Activated gamma-delta T cell (primary cell): ENCODE data around the gene PAX2.

Source experiments
- DNase-seq: peaks from one replicate; lab custom pipeline; 2025; lab: John Stamatoyannopoulos, UW

Gene PAX2

DNA sequence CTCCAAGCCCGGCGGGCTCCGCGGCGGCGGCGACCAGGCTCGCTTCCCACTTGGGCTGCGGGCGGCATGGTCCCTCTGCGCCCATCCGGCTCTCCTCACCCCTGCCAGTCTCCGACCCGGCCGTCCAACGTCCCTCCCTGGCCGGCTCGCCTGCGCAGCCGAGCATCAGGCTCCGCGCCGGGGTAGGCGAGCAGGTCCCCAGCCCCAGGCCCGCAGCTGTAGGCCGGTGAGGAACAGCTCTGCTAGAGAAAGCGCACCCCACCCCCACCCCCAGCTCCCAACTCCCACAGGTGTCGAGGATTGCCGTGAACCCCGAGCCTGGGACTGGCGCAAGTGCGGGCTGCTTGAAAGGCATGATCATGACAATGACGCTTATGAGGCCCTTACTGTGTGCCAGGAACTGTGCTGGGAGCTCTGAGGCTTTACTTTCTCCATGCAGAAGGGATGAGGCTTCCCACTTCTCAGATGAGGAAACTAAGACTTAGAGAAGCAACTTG, 20.8 kb upstream of the PAX2 start:
- no peak for DNase-seq

DNA sequence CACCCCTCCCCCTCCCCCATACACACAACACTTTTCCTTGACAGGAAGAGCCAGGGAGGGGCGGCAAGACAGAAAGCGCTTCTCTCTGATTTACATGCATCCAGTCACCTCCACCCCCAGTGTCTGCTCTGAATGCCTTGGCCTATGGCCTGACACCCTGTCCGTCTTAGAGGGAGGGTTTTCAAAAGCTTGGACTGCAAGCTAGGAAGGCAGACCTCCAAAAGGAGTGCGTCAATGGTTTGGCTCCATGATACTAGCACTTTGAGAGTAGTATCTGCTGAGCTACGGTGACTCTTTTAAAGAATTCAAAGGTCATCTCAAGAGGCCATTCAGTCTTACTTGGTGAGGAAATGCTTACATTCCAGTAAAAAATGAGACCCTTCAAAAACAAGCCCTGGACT, 20.3 kb upstream of the PAX2 start:
- DNase-seq, result no peak

DNA sequence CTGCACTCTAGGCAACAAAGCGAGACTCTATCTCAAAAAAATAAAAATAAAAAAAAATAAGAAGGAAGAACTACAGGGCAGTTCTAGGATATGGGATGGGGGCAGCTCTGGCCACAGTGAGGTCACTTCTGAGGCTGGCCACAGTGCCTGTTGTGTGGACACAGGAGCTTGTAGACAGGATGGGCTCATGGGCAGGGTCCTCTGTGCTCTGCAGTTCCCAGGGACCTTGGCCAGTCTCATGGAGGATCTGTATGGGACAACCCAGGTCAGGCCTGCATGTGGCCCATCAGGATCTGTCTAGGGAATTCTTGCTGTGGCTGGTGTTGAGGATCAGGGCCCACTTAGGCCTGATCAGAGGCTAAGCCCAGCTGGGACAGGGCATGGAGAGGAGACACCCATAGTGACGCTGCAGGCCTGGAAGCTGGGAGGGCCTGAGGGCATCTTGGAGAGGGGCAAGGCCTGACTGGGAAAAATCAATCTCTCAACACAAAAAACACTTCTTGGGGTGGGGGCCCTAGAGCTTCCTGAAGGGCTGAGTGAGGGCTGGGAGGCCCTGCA, 19.4 kb upstream of the PAX2 start:
- DNase-seq, result no peak

DNA sequence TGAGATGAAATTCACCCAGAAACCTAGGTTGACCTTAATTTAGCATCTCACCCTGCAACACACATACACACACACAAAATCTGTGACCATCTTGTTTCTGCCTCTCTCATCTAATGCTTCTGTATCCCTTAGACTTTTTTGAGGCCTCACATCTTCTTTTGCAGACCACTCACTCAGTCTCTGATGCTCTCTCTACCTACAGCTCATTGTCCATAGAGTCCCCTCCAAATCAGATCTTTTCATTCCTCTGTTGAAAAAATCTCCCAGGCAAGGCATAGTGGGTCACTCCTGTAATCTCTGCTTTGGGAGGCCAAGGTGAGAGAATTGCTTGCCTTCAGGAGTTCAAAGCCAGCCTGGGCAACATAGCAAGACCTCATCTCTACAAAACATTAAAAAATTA, 17.6 kb upstream of the PAX2 start:
- no peak for DNase-seq

DNA sequence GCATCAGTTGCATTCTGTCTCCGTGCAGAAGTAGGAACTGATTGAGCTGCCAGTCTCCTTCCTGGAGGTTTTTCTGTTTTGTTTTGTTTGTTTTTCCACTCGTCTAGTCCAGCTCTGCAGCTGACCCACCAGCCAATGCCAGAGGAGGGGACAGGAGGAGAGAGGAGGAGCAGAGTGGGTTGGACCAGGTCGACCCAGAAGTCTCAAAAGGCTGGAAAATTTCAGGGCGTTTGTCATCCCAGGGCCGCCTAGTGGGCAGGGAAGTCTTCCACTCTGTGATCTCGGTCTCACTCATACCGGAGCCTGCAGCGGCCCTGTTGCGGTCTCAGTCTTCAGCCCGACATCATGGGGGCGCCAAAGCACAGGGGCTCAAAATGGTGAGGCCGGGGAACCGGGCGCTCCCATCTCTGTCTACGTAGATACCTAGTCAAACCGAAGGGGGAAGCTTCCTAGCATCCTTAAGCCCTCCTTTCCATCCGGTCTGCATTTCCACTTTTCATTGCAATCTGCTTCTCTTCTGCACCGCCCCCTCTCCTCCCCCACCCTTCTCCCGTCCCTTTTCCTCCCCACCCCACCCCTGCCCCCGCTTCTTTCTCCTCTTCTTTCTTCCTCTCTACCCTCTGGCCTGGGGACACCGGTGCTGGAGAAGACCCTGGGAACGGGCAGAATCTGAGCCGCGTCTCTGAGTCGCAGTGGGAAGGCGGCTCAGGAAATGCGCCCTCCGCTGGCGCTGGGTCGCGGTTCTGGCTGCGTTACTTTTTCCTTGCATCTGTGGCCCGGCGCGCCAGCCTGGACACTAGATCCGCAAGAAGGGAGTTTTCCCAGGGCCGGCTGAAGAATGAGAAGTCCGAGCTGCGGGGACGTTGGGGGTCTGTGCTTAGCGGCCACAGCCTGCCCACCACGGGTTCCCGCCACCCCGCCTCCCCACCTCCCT, 16.2 kb upstream of the PAX2 start:
- no peak for DNase-seq

DNA sequence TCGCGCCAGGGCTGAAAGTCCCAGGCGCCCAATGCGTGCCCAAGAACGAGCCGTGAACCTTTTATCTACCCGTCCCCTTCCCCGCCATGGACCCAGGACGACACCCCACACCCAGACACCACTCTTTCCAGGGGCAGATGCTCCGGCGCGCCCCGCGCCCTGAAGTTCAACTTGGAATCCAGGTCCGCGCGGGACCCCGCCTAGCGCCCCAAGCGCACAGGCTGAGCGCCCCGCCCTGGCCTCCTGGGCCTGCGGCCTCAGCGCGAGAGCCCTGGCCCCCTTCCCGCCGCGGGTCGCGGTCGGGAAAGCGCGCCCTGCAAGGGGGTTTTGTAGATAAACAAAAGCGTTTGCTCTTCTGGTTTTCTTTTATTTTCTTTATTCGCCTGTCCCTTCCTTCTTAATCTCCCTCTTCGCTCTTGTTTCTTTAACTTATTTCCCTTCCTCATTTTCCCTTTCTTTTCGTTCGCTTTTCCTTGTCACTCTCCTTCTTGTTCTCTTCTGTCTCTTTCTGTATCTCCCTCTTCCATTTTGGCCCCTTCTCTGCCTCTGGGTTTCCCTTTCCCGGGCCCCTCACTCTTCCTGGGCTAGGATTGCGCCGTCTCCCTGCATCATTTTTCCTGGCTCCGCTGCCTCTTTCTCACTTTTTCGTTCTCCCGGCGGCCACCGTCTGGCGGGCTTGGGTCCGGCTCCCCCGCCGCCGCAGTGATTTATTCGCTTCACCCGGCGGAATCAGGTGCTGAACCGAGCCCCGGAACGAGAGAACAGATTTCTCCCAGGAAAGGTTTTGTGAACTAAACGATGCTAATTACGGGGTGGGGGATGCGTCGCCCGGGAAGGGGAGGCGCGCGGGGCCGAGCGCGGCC, 15.3 kb upstream of the PAX2 start:
- no peak for DNase-seq

DNA sequence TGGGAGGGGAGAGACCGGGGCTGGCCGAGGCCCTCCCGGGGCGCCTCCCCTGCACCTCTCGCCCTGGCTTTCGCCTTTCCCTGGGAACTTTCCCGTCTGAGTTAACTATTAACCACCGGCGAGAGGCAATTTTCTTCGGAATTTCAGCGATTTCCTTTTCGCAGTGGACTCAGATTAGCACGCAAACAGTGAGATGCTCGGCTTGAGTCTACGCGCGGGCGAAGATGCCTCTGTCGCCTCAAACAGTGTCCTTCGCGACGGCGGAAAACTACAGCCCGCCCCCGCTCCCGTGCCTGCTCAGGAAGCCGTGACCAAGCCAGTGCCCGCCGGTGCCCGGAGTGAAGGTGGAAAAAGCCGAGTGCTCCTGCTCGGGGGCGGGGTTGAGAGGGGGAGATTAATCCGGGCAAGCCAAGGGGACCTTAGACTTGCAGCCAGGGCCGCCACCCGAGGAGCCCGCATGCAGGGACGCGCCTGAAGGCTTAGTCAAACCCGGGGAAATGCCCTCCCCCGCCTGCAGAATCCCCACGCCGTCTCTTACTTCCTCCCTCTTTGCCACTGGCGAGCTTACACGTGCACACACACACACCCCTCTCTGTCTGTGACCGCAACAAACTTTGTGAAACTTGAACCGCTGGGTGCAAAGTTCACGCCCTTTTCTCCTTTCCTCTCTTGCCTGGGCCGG, 14.5 kb upstream of the PAX2 start:
- no peak for DNase-seq

DNA sequence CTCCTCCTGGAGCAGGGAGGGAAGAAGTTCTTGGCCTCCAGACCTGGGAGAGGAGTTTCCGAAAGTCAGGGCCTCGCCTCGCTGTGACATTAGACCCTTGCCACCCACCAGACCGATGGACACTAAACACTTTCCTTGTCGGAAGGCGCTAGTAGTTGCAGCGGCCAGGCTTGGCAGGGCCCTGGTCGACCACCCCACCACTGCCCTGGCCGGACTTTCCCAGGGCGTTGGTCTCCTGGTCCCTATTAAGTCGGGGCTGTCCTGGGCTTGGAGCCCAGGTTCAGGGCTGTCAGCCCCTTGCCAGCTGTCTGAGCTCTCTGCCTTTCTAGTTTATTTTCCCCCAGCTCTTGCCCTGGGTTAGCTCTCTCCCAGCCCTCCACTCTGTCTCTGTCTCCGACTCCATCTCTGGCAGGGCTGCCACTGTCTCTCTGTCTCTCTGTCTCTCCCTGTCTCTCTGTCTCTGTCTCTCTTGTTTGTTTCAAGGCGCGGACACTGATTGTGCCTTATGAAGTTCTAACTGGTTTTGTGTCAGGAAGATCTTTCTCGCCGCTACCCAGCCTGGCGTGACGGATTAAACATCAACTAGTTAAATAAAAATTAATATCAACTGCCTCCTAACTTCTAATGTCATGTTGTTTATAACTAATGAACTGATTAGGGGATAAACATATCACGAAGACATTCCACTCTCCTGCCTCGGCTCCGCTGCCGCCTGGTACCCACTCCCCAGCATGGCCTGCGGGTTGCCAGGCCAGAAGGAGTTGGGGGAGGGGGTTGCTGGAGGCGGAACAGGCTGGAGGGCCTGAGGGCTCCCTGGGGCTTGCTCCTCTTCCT, 13.8 kb upstream of the PAX2 start:
- DNase-seq, result no peak

DNA sequence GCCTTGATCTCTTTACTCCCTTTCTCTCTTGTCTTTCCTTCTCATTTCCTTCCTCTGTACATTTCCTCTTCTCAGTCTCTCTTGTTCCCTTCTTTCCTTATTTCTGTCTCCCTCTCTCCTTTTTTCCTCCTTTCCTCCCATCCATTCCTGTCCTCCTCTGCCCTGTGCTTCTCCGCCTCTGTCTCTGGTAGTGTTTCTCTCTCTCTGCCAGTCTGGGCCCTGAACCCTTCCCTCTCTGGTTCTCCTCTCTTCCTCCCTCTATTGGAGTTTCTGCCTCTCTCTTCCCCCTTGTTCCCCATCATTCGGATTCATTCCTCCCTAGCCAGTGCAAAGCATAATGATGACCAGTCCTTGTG, 13.2 kb upstream of the PAX2 start:
- DNase-seq, result no peak

DNA sequence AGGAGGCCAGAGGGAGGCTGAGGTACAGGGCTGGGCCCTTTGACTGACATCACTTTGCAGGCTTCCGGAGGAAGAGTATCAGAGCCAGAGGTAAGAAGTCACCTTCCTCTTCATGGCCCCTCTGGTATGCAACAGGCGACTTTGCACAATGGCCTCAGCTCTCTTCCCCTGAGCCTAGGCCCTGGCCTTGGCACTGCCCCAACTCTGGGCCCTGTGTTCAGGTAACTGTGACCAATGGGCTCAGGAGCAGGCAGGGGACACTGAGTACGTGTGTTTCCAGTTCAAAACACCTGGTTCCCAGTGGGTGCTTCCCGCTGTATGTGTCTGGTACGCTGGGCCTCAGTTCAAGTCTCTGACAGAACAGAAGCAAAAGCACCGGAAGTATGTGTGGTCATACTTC, 12.1 kb upstream of the PAX2 start:
- no peak for DNase-seq

DNA sequence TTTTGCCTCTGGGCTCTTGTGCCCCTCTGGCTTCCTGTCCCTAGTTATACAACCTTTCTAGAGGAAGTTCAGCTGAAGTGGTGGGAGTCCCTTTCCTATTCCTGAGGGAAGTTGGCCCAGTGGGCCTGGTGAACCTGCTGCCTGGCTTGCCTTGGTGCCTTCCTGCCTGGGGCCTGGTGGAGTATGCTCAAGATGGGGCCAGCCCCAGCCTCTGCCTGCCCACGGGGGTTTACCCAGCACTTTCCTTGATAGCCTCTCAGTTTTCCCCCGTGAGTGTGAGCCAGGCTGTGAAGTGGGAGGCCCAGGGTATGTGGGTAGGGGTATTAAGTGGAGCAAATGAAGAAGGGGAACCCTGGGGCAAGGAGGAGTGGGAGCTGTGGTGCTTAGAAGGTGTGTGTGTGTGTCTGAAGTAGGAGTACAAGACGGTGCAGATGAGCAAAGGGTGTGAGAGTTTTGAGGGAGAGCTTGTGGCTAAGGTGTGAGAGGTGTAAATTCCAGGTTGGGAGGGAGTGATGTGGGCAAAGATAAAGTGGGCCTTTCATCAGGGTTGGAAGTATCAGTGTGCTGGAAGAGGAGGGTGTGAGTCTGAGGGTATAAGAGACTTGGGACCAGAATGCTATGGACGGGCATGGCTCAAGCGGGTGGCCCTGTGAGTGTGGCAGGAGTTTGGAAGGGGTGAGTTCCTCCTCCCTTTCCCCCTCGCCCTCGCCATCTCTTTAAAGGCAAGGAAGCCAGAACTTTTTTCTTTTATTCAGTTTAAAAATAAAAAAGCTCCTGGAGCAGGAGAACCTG, 10.9 kb upstream of the PAX2 start:
- no peak for DNase-seq

DNA sequence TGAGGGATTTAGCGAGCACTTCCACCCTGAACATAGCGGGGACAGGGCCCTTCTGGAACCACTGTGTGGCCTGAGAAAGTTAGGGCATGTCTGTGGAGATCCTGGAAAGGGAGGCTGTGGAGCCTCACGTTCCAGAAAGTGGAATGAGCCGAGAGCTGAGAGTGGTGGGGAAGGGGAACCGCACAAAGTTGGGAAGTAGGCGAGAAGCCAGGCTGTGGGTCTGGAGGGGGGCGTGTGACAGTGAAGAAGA, 10.4 kb upstream of the PAX2 start:
- no peak for DNase-seq

DNA sequence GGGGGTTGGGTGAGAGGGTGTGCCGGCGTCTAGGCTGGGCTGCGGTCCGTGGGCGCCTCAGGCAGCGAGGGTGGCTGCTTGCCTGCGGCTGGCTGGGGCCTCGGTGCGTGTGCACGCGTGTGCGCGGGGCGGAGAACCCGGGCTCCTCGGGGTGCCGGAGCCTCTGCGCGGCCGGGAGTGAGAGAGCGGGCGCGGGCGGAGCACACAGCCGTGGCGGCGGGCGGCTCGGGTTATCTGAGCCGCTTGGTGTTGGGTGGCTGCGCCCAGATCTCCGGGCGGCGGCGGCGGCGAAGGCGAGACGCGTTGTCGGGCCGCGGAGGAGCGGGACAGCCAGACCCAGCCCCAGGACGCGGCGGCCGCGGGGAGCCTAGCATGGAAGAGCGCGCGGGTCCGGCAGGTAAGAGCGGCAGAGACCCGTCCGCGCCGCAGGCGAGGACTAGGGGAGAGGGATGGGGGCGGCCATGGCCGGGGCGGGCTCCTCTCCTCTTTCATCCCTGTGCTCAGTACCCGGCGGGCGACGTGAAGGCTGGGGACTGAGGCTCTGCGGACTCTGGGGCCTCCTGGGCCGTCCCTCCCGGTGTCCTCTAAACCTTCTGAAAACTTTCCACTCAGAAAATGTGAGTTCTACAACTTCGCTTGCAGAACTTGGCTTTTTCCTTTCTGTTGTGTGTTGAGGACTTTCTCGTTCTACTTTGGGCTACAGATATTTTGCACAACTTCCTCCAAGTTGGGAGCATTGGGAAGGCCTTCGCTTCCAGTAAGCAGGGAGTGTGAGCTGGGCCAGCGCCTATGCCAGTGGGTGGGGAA, 9.8 kb upstream of the PAX2 start:
- no peak for DNase-seq

DNA sequence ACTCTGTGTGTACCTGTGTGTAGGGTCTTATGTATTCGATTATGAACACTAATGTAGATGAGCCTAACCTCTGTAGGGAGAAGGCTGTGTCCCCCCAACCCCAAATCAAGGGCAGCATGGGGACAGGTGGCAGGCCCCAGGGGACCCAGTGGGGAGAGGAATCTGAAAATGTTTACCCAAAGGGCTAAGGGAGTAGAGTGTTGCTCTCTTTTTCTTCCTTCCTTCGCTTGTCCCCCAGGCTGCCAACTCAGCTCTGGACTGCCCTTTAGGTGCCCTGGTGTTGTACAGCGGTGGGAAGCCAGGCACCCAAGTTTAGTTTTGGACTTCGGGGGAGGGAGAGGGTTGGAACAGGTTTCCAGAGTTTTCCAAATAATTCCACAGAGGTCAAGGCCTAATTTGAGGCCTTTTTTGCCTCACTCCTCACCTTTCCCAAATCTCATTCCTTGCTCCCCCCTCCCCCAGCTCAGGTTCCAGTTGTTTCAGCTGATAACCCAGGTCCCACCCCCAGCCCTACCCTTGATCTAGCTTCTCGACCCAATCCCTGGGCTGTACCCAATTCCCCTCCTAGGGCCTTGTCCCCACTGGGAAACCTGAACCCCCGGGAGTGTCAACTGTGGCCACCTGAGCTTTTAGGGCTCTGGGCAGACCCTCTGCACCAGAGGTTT, 9.1 kb upstream of the PAX2 start:
- DNase-seq, result no peak

DNA sequence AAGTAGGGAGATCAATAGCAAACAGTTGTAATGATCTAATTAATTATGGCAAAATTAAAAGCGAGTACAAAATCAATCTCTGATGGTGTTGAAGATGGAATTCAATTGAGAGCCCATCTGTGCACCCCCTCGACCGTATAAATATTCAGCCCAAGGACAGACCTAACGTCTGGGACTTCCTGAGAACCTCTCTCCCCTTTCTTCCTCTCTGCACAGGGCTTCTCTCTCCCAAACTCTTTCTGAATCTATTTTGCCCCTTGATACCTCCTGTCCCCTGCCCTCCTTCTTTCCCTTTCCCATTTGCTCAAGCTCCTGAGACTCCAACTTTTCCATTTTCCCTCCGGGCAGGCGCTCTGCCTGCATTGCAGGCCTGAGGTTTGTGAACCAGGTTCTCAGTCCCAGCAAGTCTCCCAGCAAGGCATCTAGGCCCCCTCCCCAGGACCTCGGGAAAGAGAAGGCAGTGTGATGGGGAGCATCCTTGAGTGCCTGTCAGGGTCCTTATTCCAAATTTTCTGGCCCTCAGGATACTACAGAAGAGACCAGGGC, 8.5 kb upstream of the PAX2 start:
- DNase-seq, result no peak

DNA sequence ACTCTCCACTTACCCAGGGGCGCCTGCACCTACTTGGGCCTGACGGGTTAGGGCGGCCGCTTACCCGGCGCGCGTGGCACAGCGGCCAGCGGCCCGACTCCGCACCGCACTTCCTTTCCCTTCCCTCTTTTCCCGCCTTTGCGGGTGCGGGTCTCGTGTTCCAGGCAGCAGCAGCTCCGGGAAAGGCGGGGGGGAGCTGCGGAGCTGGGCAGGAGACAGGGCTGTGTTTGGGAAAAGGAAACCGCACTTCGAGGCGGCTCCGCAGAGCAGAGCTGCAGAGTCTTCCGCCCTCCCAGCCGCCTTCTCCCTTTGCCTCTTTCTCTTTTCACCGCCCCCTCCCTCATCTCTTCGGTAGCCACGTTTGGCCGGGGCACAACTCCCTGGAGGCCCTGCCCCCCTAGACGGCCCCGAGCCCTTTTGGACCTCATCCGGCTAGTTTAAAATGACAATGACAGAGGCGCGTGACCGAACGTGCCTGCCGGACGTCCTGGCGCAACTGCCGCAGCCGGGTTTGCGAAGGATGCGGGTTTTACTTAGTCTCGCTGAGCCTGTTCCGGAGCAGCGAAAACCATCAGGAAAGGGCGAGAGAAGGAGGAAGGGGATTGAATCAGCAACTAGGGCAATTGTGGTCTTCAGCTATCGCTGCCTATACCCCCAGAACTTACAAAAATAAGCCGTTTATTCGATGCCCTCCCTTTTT, 7.9 kb upstream of the PAX2 start:
- DNase-seq, result no peak

DNA sequence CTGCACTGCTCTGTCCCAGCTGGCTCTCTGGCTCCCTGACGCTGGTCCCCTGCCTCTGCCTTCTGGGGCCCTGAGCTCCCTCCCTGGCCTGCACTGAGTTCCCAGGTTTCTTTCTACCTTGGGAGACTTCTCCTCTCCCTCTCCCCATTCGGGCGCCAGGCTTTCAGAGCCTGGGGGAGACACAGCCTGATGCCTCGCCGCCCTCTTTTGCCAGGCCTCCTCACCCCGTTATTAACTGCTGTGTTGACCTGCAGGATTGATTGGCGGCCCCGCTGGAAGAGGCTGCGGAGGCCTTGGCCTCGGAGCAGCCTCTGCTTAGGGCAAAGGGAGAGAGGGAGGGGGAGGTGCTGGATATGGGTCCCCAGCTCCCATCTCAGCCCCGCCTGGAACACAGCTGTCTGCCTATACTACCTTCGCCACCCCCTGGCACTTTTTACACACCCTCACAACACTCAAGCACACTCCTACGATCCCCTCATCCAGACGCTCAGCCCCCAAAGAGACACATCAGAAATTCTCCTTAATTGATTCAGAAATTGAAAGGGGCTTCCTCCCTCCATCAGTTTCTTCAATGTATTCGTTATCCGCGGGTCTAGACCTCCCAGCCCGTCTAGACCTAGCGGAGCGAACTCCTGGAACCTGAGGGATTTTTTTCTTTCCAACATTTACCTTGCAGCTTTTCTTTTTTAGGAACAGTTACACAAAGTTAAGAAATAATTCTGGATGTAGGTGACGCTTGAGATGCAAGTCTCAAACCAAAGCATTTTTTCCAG, 7.1 kb upstream of the PAX2 start:
- DNase-seq, result no peak
